GM18858 (cell line): ENCODE data around the gene ZNF143.
A peak's percentile ranks its signal among the peaks of the same experiment; 100 is the strongest.

Experiments used
- ATAC-seq: cut with Tn5 transposase; IDR thresholded peaks from one replicate; pipeline ENCODE4 v1.9.1; 2021; ENCODE audit not compliant: unreplicated experiment

The ZNF143 gene

DNA sequence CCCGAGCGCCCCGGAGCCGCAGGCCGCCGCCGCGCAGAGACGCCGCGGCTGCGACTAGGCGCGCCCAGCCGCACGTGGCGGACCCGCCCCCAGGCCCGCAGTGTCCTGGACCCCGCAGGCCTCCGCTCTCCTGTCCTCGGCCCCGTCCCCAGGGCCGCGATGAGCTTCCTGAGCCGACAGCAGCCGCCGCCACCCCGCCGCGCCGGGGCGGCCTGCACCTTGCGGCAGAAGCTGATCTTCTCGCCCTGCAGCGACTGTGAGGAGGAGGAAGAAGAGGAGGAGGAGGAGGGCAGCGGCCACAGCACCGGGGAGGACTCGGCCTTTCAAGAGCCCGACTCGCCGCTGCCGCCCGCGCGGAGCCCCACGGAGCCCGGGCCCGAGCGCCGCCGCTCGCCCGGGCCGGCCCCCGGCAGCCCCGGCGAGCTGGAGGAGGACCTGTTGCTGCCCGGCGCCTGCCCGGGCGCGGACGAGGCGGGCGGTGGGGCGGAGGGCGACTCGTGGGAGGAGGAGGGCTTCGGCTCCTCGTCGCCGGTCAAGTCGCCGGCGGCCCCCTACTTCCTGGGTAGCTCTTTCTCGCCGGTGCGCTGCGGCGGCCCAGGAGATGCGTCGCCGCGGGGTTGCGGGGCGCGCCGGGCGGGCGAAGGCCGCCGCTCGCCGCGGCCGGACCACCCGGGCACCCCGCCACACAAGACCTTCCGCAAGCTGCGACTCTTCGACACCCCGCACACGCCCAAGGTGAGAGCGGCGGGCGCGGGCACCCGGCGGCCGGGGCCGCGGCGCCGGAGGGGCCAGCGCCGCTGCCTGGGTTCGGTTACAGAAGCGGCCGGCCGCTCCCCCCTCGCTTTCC, 113.2 kb downstream of the ZNF143 start:
- ATAC-seq: peak; percentile 12

DNA sequence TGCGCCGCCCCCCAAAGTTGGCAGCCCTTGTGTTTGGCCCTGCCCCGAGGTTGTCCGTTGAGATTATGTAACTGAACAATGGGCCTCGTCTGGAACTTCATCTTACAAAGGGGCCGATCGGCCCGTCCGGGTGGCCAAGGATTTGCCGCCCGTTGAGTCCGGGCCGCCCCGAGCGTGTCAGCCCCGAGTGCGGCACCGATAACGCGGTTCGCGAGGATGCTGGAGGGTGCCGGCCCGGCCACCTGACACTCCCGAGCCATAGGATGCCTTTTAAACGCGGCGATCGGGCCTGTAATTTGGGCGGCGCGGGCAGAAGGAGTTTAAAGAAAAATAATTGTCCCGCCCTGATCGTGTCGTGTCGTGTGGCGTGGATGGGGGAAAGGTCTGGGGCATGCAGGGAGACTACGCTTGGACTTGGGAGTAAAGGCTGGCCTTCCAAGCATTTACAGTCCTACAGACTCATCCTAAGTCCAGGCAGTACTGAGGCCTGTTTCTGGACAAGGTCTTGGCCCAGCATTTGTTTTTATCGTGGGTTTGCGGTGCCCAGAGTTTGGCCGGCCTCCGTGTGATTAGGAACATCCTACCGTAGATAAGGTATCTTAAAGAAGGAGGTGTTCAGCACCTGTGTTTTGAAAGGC, 113.9 kb downstream of the ZNF143 start:
- ATAC-seq: no peak

DNA sequence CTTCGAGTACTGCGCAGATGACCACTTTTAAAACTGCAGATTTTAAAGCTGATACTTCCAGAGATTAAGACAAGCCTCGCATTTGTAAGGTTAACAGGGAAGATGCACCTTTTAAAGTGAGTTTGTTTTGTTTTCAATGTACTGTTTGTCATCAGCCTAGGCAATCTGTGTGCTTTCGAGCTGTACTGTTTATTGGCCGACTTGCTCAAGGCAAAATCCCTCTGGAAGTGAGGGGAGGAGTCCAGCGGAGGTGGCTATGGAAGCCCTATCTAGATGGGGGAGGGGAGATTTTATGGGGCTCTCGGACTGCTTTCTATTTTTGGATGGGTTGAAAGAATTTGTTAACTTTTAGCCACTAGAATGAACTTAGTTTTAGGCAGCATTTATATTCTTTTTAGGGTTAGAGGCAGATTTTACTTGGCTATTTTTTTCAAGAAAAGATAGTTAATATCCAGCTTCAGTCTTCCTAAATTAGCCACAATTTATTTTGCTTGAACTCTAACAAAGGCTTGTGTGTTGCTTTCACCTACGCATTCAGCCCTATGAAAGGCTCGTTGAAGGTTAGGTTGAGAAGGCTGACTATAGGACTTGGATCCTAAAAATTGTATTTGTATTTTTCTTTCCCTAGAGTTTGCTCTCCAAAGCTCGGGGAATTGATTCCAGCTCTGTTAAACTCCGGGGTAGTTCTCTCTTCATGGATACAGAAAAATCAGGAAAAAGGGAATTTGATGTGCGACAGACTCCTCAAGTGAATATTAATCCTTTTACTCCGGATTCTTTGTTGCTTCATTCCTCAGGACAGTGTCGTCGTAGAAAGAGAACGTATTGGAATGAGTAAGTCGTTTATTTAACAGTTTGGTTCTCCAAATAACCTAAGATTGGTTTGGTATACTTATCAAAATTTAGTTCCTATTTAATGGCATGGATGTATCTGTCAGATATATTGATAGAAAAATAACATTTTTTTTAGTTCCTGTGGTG, 114.7 kb downstream of the ZNF143 start:
- ATAC-seq: no peak

- no peak for ATAC-seq
Measured at GRCh38 chr11:9576701-9577381, 116.0 kb downstream of the ZNF143 start.

GRCh38 chr11:9577556-9577955, 116.7 kb downstream of the ZNF143 start:
- no peak for ATAC-seq
